C4-2B (cell line): Measurements from ENCODE around the gene ADCY9.
A peak's percentile ranks its signal among the peaks of the same experiment; 100 is the strongest.
"Not testable (repeated sequence)": the region's sequence is repeated elsewhere in the genome, so short reads cannot be mapped to it uniquely, and the experiment has no call there.

Experiments used
- H3K27ac ChIP-seq: fragments of 450-650 bp; 2 replicates; pipeline ENCODE4 v1.5.1; 2017
- CTCF ChIP-seq: fragments of 450-650 bp; conservative IDR thresholded peaks from 2 replicates; pipeline ENCODE4 v1.5.1; 2017; ENCODE audit warnings: mild to moderate bottlenecking
- ZFX ChIP-seq: fragments of 450-650 bp; IDR thresholded peaks from 2 replicates; pipeline ENCODE4 v1.6.1; 2017

The ADCY9 gene

DNA sequence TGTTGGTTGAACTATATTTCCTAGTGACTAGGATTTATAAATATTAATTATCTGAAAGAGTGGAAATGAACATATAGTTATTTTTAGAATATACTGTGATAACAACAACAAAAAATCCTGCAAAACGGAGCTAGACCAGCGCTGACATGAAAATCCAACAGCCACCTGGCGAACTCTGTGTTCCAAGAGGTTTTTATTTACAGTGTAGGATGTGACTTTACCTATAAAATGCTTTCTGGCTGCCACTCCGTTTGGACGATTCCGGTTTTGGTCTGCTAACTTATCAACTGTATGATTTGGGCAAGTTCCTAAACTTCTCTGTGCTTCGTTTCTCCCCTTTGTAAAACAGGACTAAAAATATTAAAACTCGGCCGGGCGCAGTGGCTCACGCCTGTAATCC lies 73.7 kb downstream of the ADCY9 start:
- peak overlapping the region; percentile 76 for H3K27ac ChIP-seq
- TF ChIP-seq CTCF (no peak), ZFX (no peak)

DNA sequence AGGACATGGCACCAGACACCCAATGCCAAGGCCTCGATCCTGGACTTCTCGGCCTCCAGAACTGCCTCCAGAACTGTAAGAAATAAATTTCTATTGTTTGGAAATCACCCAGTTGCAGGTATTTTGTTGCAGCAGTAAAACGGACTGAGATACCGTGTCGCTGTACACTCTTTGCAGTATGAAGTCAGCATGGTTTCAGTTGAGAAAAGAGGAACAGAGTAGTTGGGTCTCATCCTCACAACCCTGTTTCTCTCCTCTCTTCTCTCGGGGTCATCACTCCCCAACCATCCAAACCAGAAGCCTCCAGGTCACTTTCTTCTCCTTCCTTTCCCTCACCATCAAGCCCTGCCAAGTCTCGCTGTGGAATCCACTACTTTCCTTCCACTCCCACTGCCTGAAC lies 77.8 kb downstream of the ADCY9 start:
- no peak overlapping the region for H3K27ac ChIP-seq
- no peak for TF ChIP-seq ZFX
- TF ChIP-seq CTCF = no peak

- H3K27ac ChIP-seq = not testable (repeated sequence)
Observed at GRCh38 chr16:4036952-4037351, 79.3 kb downstream of the ADCY9 start.

DNA sequence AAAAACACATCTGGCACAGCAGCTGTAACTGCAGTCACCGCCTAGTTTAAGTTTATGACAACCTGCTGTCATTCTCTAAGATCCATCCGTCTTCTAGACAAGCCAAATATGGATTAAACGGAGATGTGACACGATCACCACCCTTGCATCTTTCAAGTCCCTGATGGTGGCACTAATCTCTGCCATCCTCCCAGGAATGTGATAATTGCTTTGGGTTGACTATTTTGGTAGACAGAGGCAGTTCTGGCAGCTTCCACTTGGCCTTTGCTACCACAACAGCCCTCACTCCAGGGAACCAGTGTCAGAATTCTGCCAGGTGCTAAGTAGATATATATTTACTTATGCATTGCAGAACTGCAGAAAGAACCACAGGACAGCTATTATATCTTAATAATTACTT lies 81.3 kb downstream of the ADCY9 start:
- no peak for TF ChIP-seq CTCF
- no peak for TF ChIP-seq ZFX
- H3K27ac ChIP-seq = no peak overlapping the region

DNA sequence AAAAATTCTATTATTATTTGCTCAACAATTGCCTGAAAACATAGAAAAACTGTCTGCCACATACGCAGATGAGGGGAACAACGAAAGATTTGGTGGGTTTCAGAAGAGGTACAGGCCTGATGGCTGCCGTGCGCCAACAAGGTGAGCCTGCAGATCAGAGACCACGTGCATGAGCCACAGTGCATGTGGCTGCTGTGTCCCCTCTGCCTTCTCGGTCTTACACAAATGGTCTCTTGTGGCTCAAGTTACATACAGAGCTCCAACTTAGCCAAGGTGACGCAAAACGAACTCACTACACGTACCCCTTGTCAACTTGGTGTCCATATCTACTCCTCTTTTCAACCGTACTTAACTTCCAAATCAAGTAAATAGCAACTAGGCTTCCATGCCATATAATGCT lies 82.3 kb downstream of the ADCY9 start:
- H3K27ac ChIP-seq = no peak overlapping the region
- TF ChIP-seq ZFX = no peak
- no peak for TF ChIP-seq CTCF

DNA sequence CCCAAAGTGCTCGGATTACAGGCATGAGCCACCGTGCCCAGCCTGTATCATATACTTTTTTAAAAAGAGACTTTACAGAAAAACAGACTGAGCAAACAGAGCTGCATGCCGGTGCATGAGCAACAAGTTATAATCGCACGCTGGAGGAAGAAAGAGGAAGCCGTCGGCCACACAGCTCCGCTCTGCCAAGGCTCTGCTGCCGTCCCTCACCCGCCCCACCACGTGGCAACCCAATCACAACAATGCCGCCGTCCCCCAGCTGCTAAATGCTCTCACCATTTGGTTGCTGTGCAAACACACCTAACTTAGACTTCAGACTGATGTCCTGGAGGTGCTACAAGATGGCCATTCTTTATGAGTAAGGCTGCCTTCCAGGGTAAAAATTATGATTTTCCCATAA lies 83.5 kb downstream of the ADCY9 start:
- H3K27ac ChIP-seq = no peak overlapping the region
- TF ChIP-seq ZFX (no peak), CTCF (no peak)

DNA sequence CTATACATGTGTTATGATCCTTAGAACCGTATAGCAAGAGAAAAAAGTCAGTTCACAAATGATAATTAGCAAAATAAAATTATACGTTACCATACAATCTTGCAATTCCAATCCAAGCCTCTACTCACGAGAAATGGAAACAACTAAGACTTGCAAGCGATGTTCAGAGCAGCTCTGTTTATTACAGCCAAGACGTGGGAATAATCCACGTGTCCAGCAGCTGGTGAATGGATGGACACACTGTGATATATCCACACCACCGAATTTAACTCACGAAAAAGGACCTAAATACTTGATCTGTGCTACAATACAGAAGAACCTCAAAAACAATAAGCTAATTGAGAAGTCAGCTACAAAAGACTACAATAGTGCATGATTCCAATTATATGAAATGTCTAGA lies 88.1 kb downstream of the ADCY9 start:
- no peak overlapping the region for H3K27ac ChIP-seq
- no peak for TF ChIP-seq ZFX
- TF ChIP-seq CTCF = no peak

DNA sequence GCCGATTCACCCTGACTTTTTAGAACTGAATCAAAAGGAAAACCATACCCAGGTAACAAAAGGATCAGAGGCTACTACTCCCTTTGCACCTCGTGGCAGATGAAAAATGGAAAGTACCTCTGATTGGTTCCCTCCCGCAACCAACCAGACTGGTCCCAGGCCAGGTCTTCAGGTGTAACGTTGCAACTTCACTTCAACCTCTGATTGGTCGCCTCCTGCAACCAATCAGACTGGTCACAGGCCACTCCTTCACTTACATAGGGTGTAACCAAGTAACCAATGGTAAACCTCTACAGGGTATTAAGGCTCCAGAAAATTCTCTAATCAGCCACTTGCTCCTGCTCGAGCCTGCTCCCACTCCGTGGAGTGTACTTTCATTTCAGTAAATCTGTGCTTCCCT lies 89.4 kb downstream of the ADCY9 start:
- no peak overlapping the region for H3K27ac ChIP-seq
- TF ChIP-seq CTCF = no peak
